PC-3 (cell line): ENCODE measurements around the gene GMPR.

ENCODE experiments used
- EZH2 ChIP-seq: fragments of 300-600 bp; sonication (generic); IDR thresholded peaks from one replicate; pipeline ENCODE4 v1.6.1; 2017; ENCODE audit warnings: antibody characterized with exemption, mild to moderate bottlenecking, low read length; ENCODE audit not compliant: unreplicated experiment
- EZH2phosphoT487 ChIP-seq: fragments of 300-600 bp; sonication (generic); IDR thresholded peaks from 2 replicates; pipeline ENCODE4 v1.6.1; 2018; ENCODE audit warnings: mild to moderate bottlenecking, antibody characterized with exemption, low read length, borderline replicate concordance
- TF ChIP-seq, protein P1 (sequence below): fragments of 300-600 bp; sonication (generic); conservative IDR thresholded peaks from 2 replicates; pipeline ENCODE4 v1.5.1; 2017; ENCODE audit warnings: antibody characterized with exemption, low read depth, mild to moderate bottlenecking, low read length

- TF ChIP-seq, protein P1, sequence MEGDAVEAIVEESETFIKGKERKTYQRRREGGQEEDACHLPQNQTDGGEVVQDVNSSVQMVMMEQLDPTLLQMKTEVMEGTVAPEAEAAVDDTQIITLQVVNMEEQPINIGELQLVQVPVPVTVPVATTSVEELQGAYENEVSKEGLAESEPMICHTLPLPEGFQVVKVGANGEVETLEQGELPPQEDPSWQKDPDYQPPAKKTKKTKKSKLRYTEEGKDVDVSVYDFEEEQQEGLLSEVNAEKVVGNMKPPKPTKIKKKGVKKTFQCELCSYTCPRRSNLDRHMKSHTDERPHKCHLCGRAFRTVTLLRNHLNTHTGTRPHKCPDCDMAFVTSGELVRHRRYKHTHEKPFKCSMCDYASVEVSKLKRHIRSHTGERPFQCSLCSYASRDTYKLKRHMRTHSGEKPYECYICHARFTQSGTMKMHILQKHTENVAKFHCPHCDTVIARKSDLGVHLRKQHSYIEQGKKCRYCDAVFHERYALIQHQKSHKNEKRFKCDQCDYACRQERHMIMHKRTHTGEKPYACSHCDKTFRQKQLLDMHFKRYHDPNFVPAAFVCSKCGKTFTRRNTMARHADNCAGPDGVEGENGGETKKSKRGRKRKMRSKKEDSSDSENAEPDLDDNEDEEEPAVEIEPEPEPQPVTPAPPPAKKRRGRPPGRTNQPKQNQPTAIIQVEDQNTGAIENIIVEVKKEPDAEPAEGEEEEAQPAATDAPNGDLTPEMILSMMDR: no peak
- TF ChIP-seq EZH2phosphoT487 (no peak), EZH2 (no peak)
These were observed 47.2 kb downstream of the GMPR start for GRCh38 chr6:16285467-16286150.
